HepG2 (cell line): Measurements from ENCODE around the gene MAP3K21. TPM values are rescaled to one million over a fixed set of nuclear protein-coding genes. Genes with fewer than 3 reads are reported as not detected.

Experiments used
- ATAC-seq: fragments of 200-7000 bp; cut with Tn5 transposase; 3 replicates; pipeline ENCODE4 v1.9.1; 2020; ENCODE audit warnings: mild to moderate bottlenecking, moderate library complexity
- BruUV-seq: library from RNA; stranded (reverse); fragments of 400-500 nt; replicated peaks from 2 replicates; lab custom pipeline; 2021; lab: Mats Ljungman, UMichigan
- CTCF ChIA-PET: fragments of 300-600 bp; formaldehyde crosslinking; extraction: SDS; loops from one replicate; lab custom pipeline; 2021; ENCODE audit warnings: low total read pairs, inconsistent platforms, low intra/inter-chr PET ratio; lab: Yijun Ruan, JAX
- POLR2A ChIA-PET: fragments of 350-600 bp; sonication (Branson Sonifier 250); formaldehyde crosslinking; loops from one replicate; lab custom pipeline; 2020; ENCODE audit warnings: antibody characterized with exemption, inconsistent platforms; lab: Yijun Ruan, JAX
- DNase-seq: peaks from one replicate; pipeline ENCODE4 v3.0.0-alpha.2; 2015; ENCODE audit warnings: low spot score
- FAIRE-seq: peaks from 3 replicates; lab custom pipeline; 2011; peaks lifted over from hg19 to GRCh38; lab: Jason Lieb, UNC
- H2AFZ ChIP-seq: one replicate; pipeline ENCODE4 v1.6.1; 2011; ENCODE audit warnings: low read length, inconsistent platforms
- H3K27ac ChIP-seq: fragments of 300-600 bp; 3 replicates; pipeline ENCODE4 v1.8.0; 2011; ENCODE audit warnings: mixed run types, mild to moderate bottlenecking, mixed read lengths, low read length, inconsistent platforms; ENCODE audit not compliant: insufficient read depth; ENCODE audit errors: extremely low read length
- H3K27me3 ChIP-seq, 2 experiments: fragments of 200-600 bp in 1 of 2; 2 replicates in 1 of 2; 3 replicates in 1 of 2; pipeline versions ENCODE4 v1.6.0 to v1.8.0; 2011; ENCODE audit warnings: low read length in 2 of 2, mild to moderate bottlenecking in 2 of 2, moderate library complexity in 2 of 2, inconsistent platforms in 1 of 2; ENCODE audit not compliant: insufficient read depth in 2 of 2, control insufficient read depth in 1 of 2
- H3K36me3 ChIP-seq, 2 experiments: fragments of 200-600 bp in 1 of 2; replicated peaks in 1 of 2; 2 replicates in 1 of 2; 3 replicates in 1 of 2; pipeline versions ENCODE4 v1.5.1 to v1.8.0; 2011; ENCODE audit warnings: low read length in 2 of 2, inconsistent platforms in 1 of 2; ENCODE audit not compliant: insufficient read depth in 2 of 2, control insufficient read depth in 1 of 2
- H3K4me1 ChIP-seq: 2 replicates; pipeline ENCODE4 v1.5.1; 2012; ENCODE audit warnings: low read length, inconsistent platforms; ENCODE audit not compliant: insufficient read depth
- H3K4me2 ChIP-seq: 2 replicates; pipeline ENCODE4 v1.6.0; 2011; ENCODE audit warnings: low read depth, low read length, inconsistent platforms
- H3K4me3 ChIP-seq, 3 experiments: fragments of 200-600 bp in 1 of 3; sonication (generic), shearing (Covaris generic) in 1 of 3; replicated peaks in 1 of 3; 2 replicates each; pipeline ENCODE4 v1.5.1; 2011 to 2016; ENCODE audit warnings: low read length in 3 of 3, inconsistent platforms in 2 of 3, low read depth in 2 of 3, mild to moderate bottlenecking in 2 of 3, control low read depth in 1 of 3, mixed read lengths in 1 of 3; ENCODE audit not compliant: insufficient read depth in 1 of 3
- H3K79me2 ChIP-seq: one replicate; pipeline ENCODE4 v1.6.1; 2011; ENCODE audit warnings: low read length, inconsistent platforms; ENCODE audit not compliant: insufficient read depth
- H3K9ac ChIP-seq: 2 replicates; pipeline ENCODE4 v1.6.0; 2011; ENCODE audit warnings: mild to moderate bottlenecking, low read depth, low read length, inconsistent platforms; ENCODE audit not compliant: insufficient read depth
- H3K9me3 ChIP-seq: 2 replicates; pipeline ENCODE4 v1.5.1; 2012; ENCODE audit warnings: mild to moderate bottlenecking, low read length
- H4K20me1 ChIP-seq: 2 replicates; pipeline ENCODE4 v1.6.0; 2011; ENCODE audit warnings: inconsistent platforms, mild to moderate bottlenecking, low read length, moderate library complexity; ENCODE audit not compliant: insufficient read depth
- ARNT ChIP-seq: fragments of 450-650 bp; IDR thresholded peaks from 2 replicates; pipeline ENCODE4 v1.6.1; 2017
- ATRX ChIP-seq: sonication (generic); formaldehyde crosslinking; IDR thresholded peaks from 2 replicates; pipeline ENCODE4 v1.4.0; 2020; ENCODE audit warnings: missing genetic modification reagents, borderline replicate concordance
- KDM1A ChIP-seq: IDR thresholded peaks from 2 replicates; pipeline ENCODE4 v1.6.1; 2016; ENCODE audit warnings: missing compliant biosample characterization
- MXI1 ChIP-seq: IDR thresholded peaks from 3 replicates; pipeline ENCODE4 v1.6.1; 2012; ENCODE audit warnings: low read depth, low read length, inconsistent platforms, borderline replicate concordance
- NCOR1 ChIP-seq: fragments of 200-600 bp; sonication (generic); IDR thresholded peaks from 2 replicates; pipeline ENCODE4 v1.7.0; 2017; ENCODE audit warnings: antibody characterized with exemption, low read length, borderline replicate concordance
- SOX13 ChIP-seq, 3 experiments: fragments of 450-650 bp in 1 of 3; sonication (generic) in 1 of 3; formaldehyde crosslinking in 1 of 3; IDR thresholded peaks in 2 of 3; conservative IDR thresholded peaks in 1 of 3; 2 replicates each; pipeline versions ENCODE4 v1.5.0 to v1.6.1; 2016 to 2020; ENCODE audit warnings: antibody characterized with exemption in 1 of 3, mild to moderate bottlenecking in 1 of 3, missing compliant biosample characterization in 1 of 3, missing genetic modification reagents in 1 of 3, moderate library complexity in 1 of 3
- XRCC5 ChIP-seq: fragments of 200-400 bp; formaldehyde crosslinking; optimal IDR thresholded peaks from 2 replicates; pipeline ENCODE3; 2017; ENCODE audit warnings: mild to moderate bottlenecking, low read length
- ZNF782 ChIP-seq: sonication (generic); formaldehyde crosslinking; IDR thresholded peaks from 2 replicates; pipeline ENCODE4 v1.4.0; 2020; ENCODE audit warnings: missing genetic modification reagents, mild to moderate bottlenecking, borderline replicate concordance
- ZNF850 ChIP-seq: sonication (generic); formaldehyde crosslinking; conservative IDR thresholded peaks from 2 replicates; pipeline ENCODE4 v1.9.0; 2021; ENCODE audit warnings: mild to moderate bottlenecking, missing genetic modification reagents
- WGBS: methylation state at CpG from one replicate; pipeline ENCODE4 v1.1.6; 2017; ENCODE audit warnings: low lambda C conversion rate; 5-methylcytosine and 5-hydroxymethylcytosine counted together
- in situ Hi-C: cut with HindIII; loops from 2 replicates; pipeline ENCODE4 v1.10.0; 2017; ENCODE audit warnings: low pct_unique_long_range_greater_than_20kb; ENCODE audit not compliant: extremely low pct_ligation_motif_present
- intact Hi-C: fragments of 100-400 bp; cut with micrococcal nuclease; formaldehyde crosslinking; loops from one replicate; pipeline ENCODE4 v1.10.0; 2022; ENCODE audit not compliant: unreplicated experiment
- polyA plus RNA-seq, 8 experiments: library from polyadenylated mRNA; depleted of rRNA in 3 of 8; stranded (reverse) in 7 of 8; unstranded in 1 of 8; fragments of >200 nt; fragmentation: Illumina TruSeq in 4 of 8; extraction: Trizol in 4 of 8; gene quantifications; 2 replicates each; pipeline versions ENCODE4 v1.2.1 to v1.2.3, GENCODE V29; 2011 to 2016; ENCODE audit warnings: low read depth in 4 of 8, missing spikeins in 1 of 8, mixed read lengths in 1 of 8; ENCODE audit not compliant: insufficient read depth in 1 of 8
- total RNA-seq, 5 experiments: library from RNA; depleted of rRNA; stranded (reverse); fragments of >200 nt; fragmentation: Illumina TruSeq; extraction: Trizol; gene quantifications; 2 replicates each; pipeline ENCODE4 v1.2.3, GENCODE V29; 2016; ENCODE audit warnings: low read depth in 1 of 5

MAP3K21 gene
- total and polyA plus RNA-seq, 2 of the 13 experiments (the other 11 are each of a cell fraction or from before 2014, with no cell fraction given), result not detected

GRCh38 chr1:233389893-233390292, 62.4 kb downstream of the MAP3K21 start:
- in situ Hi-C loops (loop anchor here (10.0 kb wide), 1 partner anchor 675 kb away; no protein-coding TSS in a partner anchor), intact Hi-C loops (no loop called here)
- Histone ChIP-seq H3K9me3 (no peaks in the 10 kb centered on the region), H3K36me3 (no peaks in the 10 kb centered on the region), H4K20me1 (no peaks in the 10 kb centered on the region), H3K4me2 (no peak overlapping the region), H3K9ac (no peak overlapping the region), H3K4me1 (no peaks in the 10 kb centered on the region), H3K27me3 (no peaks in the 10 kb centered on the region), H2AFZ (no peak overlapping the region), H3K27ac (no peak overlapping the region), H3K79me2 (no peaks in the 10 kb centered on the region), H3K4me3 (no peak overlapping the region)
- TF ChIP-seq XRCC5 (no peak), ARNT (no peak), ZNF850 (CRISPR knock-in tag) (no peak), ATRX (CRISPR knock-in tag) (no peak), ZNF782 (no peak), MXI1 (no peak), SOX13 (IDR thresholded peaks at IDR 0.05) (no peak), SOX13 (CRISPR knock-in tag; conservative IDR thresholded peaks at IDR 0.05 in 1 of 2, IDR thresholded peaks at IDR 0.05 in 1 of 2) (no peak), NCOR1 (no peak), KDM1A (no peak)
- no TSS peak for BruUV-seq
- no peak for FAIRE-seq
- no peak for DNase-seq
- POLR2A ChIA-PET, result no interaction called here
- 0% methylated on average over 1 of the region's 1 CpG for whole genome bisulfite sequencing
- ATAC-seq, result no peak
- CTCF ChIA-PET, result no interaction called here
